NB4 (cell line): ENCODE measurements around the gene KRT27.

Source experiments
- CTCF ChIP-seq: IDR thresholded peaks from one replicate; pipeline ENCODE4 v1.5.1; 2012; ENCODE audit warnings: low read depth, low read length
- MAX ChIP-seq: IDR thresholded peaks from 2 replicates; pipeline ENCODE4 v1.6.1; 2011; ENCODE audit warnings: low read depth, low read length
- POLR2A ChIP-seq: IDR thresholded peaks from 2 replicates; pipeline ENCODE4 v1.6.1; 2011; ENCODE audit warnings: mild to moderate bottlenecking; ENCODE audit not compliant: insufficient read length; ENCODE audit errors: extremely low read depth

GRCh38 chr17:40827746-40828453 lies 45.5 kb upstream of the KRT27 start:
- no peak for TF ChIP-seq CTCF
- TF ChIP-seq POLR2A, result no peak
- no peak for TF ChIP-seq MAX
